ENCODE data around the gene PSMB10.

PSMB10 gene

DNA sequence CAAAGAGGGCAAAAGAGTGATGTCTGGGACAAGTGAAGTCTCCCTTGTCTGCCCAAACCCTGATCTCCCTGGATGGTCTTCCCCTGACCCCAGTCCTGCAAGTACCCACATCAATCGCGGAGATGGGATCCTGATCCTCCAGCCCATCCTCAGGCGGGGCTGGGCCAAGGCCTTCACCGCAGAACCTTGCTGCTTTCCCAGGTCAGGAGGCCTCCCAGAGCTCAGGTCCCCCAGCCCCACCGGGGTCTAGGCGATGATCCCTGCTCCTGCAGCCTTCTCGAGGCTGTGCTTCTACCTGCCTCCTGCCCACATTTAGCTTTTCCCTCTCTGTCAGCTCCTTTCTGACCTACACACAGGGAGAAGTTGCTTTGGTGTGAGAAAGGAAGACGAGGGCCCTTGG, 25.5 kb upstream of the PSMB10 start:
- TF ChIP-seq, protein P1, sequence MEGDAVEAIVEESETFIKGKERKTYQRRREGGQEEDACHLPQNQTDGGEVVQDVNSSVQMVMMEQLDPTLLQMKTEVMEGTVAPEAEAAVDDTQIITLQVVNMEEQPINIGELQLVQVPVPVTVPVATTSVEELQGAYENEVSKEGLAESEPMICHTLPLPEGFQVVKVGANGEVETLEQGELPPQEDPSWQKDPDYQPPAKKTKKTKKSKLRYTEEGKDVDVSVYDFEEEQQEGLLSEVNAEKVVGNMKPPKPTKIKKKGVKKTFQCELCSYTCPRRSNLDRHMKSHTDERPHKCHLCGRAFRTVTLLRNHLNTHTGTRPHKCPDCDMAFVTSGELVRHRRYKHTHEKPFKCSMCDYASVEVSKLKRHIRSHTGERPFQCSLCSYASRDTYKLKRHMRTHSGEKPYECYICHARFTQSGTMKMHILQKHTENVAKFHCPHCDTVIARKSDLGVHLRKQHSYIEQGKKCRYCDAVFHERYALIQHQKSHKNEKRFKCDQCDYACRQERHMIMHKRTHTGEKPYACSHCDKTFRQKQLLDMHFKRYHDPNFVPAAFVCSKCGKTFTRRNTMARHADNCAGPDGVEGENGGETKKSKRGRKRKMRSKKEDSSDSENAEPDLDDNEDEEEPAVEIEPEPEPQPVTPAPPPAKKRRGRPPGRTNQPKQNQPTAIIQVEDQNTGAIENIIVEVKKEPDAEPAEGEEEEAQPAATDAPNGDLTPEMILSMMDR (conservative IDR thresholded peaks at IDR 0.05; ENCODE audit: control insufficient read depth, insufficient read depth, low read depth, low read length): no peak
- H3K4me3 ChIP-seq (ENCODE audit: control insufficient read depth, low read depth, low read length): no peak overlapping the region

GRCh38 chr16:67961551-67961957, 24.9 kb upstream of the PSMB10 start:
- TF ChIP-seq, protein P1 (conservative IDR thresholded peaks at IDR 0.05; ENCODE audit: control insufficient read depth, insufficient read depth, low read depth, low read length): no peak
- DNase-seq (ENCODE audit: low read depth): no peak
- no peak overlapping the region for H3K4me3 ChIP-seq (ENCODE audit: control insufficient read depth, low read depth, low read length)

More for the DNA sequence above, 25.5 kb upstream of the PSMB10 start:
- DNase-seq (ENCODE audit: low read depth): no peak

- peak; percentile 82 for DNase-seq (ENCODE audit: low read depth)
- no peak overlapping the region for H3K4me3 ChIP-seq (ENCODE audit: control insufficient read depth, low read depth, low read length)
- TF ChIP-seq, protein P1 (conservative IDR thresholded peaks at IDR 0.05; ENCODE audit: control insufficient read depth, insufficient read depth, low read depth, low read length): no peak
Measured at GRCh38 chr16:67959536-67960329, 23.1 kb upstream of the PSMB10 start.

DNA sequence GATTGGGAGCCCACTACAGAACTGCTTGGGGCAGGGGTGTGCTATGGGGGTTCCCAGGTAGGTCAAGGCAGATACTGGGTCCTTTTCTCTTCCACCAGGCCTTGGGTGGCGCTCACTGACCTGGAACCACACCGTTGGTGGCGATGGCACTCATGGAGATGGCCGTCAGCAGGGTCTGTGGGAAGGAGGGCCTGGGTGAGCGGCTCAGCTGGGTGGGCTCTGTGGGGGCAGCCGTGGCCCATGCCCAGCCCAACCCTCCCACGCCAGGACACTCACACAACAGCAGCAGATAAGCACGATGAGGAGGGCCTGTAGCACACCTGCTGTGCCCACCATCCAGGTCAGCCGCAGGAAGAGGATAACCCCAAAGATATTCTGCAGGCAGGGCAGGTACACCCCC, 21.0 kb upstream of the PSMB10 start:
- DNase-seq (ENCODE audit: low read depth): no peak
- TF ChIP-seq, protein P1 (conservative IDR thresholded peaks at IDR 0.05; ENCODE audit: control insufficient read depth, insufficient read depth, low read depth, low read length): no peak
- no peak overlapping the region for H3K4me3 ChIP-seq (ENCODE audit: control insufficient read depth, low read depth, low read length)

GRCh38 chr16:67954421-67955196, 18.0 kb upstream of the PSMB10 start:
- TF ChIP-seq, protein P1 (conservative IDR thresholded peaks at IDR 0.05; ENCODE audit: control insufficient read depth, insufficient read depth, low read depth, low read length): no peak
- no peak for DNase-seq (ENCODE audit: low read depth)
- H3K4me3 ChIP-seq (ENCODE audit: control insufficient read depth, low read depth, low read length): no peak overlapping the region

- DNase-seq (ENCODE audit: low read depth): no peak
Measured at GRCh38 chr16:67953641-67954375, 17.2 kb upstream of the PSMB10 start.

More at GRCh38 chr16:67953641-67954375, 17.2 kb upstream of the PSMB10 start:
- TF ChIP-seq, protein P1 (conservative IDR thresholded peaks at IDR 0.05; ENCODE audit: control insufficient read depth, insufficient read depth, low read depth, low read length): no peak
- H3K4me3 ChIP-seq (ENCODE audit: control insufficient read depth, low read depth, low read length): no peak overlapping the region
